Mucosa of rectum (tissue), 2 donors: ENCODE data around the gene EGR2.

ENCODE experiments used
- H3K27ac ChIP-seq, 2 donors: one replicate each; pipeline ENCODE4 v1.7.0; 2013; ENCODE audit warnings: inconsistent platforms in 2 of 2, low read depth in 2 of 2, low read length in 2 of 2
- H3K27me3 ChIP-seq, 2 donors: one replicate each; pipeline ENCODE4 v1.7.0; 2013; ENCODE audit warnings: low read length in 2 of 2; ENCODE audit not compliant: control insufficient read depth in 2 of 2, insufficient read depth in 2 of 2
- H3K36me3 ChIP-seq, 2 donors: one replicate each; pipeline ENCODE4 v1.7.0; 2013; ENCODE audit warnings: low read length in 2 of 2; ENCODE audit not compliant: control insufficient read depth in 2 of 2, insufficient read depth in 2 of 2
- H3K4me1 ChIP-seq, 2 donors: one replicate each; pipeline ENCODE4 v1.7.0; 2013; ENCODE audit warnings: low read length in 2 of 2, mild to moderate bottlenecking in 1 of 2; ENCODE audit not compliant: control insufficient read depth in 2 of 2, insufficient read depth in 2 of 2
- H3K4me3 ChIP-seq, 2 donors: one replicate each; pipeline ENCODE4 v1.7.0; 2013; ENCODE audit warnings: low read length in 2 of 2
- H3K9ac ChIP-seq, 2 donors: one replicate each; pipeline ENCODE4 v1.7.0; 2013; ENCODE audit warnings: low read length in 2 of 2, low read depth in 1 of 2, mild to moderate bottlenecking in 1 of 2
- H3K9me3 ChIP-seq, 2 donors: one replicate each; pipeline ENCODE4 v1.7.0; 2013; ENCODE audit warnings: low read length in 2 of 2; ENCODE audit not compliant: control insufficient read depth in 2 of 2
- donor health status: healthy.
- donor health status: Normal muscosa, but diverticular disease.

Gene EGR2

DNA sequence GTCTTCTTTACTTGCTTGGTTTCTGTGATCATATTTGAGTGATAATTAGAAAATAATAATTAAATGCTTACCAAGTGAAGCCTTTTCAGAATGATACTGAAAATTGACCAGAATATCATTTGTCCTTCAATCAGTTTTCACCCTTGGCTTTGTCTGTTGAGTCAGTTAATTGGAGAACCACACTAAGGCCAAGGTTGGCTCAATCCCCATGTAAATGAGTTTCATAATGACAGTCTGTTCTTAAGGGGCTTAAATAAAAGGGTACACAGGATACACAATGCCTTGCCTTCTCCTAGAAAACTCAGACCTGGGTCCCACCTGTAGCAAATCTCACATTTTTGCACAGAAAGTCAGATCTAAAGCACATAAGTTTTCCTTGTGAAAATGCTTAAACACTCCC lies 31.3 kb upstream of the EGR2 start:
- Histone ChIP-seq H3K9ac (no peak overlapping the region), H3K4me1 (no peaks in the 10 kb centered on the region), H3K36me3 (no peaks in the 10 kb centered on the region), H3K4me3 (no peak overlapping the region), H3K9me3 (peaks cover 0 to 6% of the 10 kb centered on the region in 2 donors), H3K27ac (no peak overlapping the region), H3K27me3 (no peaks in the 10 kb centered on the region)

GRCh38 chr10:62844280-62845011 lies 28.3 kb upstream of the EGR2 start:
- Histone ChIP-seq H3K4me3 (no peak overlapping the region), H3K9ac (no peak overlapping the region), H3K36me3 (no peaks in the 10 kb centered on the region), H3K27me3 (no peaks in the 10 kb centered on the region), H3K4me1 (no peaks in the 10 kb centered on the region), H3K27ac (no peak overlapping the region), H3K9me3 (peaks cover 0 to 6% of the 10 kb centered on the region in 2 donors)

DNA sequence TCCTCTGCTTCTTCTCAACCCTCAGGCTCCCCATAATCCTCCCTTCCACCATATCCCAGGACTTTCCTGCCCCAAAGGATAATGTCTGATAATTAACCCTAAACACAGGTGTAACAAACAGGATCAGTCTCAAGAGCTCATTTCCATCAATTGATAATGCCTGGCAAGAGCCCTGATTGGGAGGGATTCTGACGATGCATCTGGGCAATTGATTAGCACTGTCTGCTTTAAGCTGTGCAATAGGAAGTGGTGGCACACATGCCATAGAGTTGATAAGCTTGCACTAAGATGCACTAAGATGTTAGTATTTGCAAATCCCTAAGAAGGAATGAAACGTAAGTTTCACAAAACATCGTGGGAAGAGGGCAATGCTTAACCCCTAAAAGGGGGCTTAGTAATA lies 27.4 kb upstream of the EGR2 start:
- Histone ChIP-seq H3K4me3 (no peak overlapping the region), H3K36me3 (no peaks in the 10 kb centered on the region)

GRCh38 chr10:62842983-62843382 lies 26.8 kb upstream of the EGR2 start:
- no peak overlapping the region for H3K27ac ChIP-seq

More for the DNA sequence above, 27.4 kb upstream of the EGR2 start:
- no peaks in the 10 kb centered on the region for H3K27me3 ChIP-seq
- H3K9ac ChIP-seq, result no peak overlapping the region
- no peak overlapping the region for H3K27ac ChIP-seq
- H3K4me1 ChIP-seq, result no peaks in the 10 kb centered on the region
- H3K9me3 ChIP-seq, result peaks cover 0 to 6% of the 10 kb centered on the region in 2 donors

GRCh38 chr10:62839590-62839989 lies 23.4 kb upstream of the EGR2 start:
- no peaks in the 10 kb centered on the region for H3K36me3 ChIP-seq
- no peaks in the 10 kb centered on the region for H3K4me1 ChIP-seq
- H3K27me3 ChIP-seq, result no peaks in the 10 kb centered on the region
- no peak overlapping the region for H3K4me3 ChIP-seq
- H3K27ac ChIP-seq, result no peak overlapping the region
- H3K9ac ChIP-seq, result no peak overlapping the region
- no peaks in the 10 kb centered on the region for H3K9me3 ChIP-seq

More at GRCh38 chr10:62842983-62843382, 26.8 kb upstream of the EGR2 start:
- Histone ChIP-seq H3K4me1 (no peaks in the 10 kb centered on the region), H3K36me3 (no peaks in the 10 kb centered on the region), H3K4me3 (no peak overlapping the region), H3K9me3 (peaks cover 0 to 5% of the 10 kb centered on the region in 2 donors), H3K9ac (no peak overlapping the region), H3K27me3 (no peaks in the 10 kb centered on the region)

DNA sequence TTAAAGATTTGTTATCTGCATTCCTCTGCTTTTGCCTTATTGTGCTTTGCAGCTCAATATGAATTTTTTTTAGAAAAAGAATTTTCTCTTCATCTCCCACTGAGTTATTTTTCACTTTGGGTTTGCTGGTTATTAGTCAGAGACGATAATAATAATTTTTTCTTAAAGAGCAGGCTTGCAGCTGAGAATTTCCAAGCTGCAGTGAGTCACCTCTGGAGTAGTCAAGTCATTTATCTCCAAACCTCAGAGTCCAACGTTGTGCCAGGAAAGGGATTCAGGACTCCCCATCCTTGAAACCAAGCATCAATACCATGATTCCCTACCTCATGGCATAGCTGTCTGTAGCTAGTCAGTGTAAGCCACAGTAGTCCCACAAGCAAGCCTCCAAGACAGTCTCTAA lies 15.2 kb upstream of the EGR2 start:
- no peaks in the 10 kb centered on the region for H3K9me3 ChIP-seq
- no peak overlapping the region for H3K27ac ChIP-seq
- H3K4me3 ChIP-seq, result no peak overlapping the region
- no peaks in the 10 kb centered on the region for H3K27me3 ChIP-seq
- H3K9ac ChIP-seq, result no peak overlapping the region
- no peaks in the 10 kb centered on the region for H3K4me1 ChIP-seq
- H3K36me3 ChIP-seq, result no peaks in the 10 kb centered on the region

GRCh38 chr10:62830679-62831078 lies 14.5 kb upstream of the EGR2 start:
- Histone ChIP-seq H3K9ac (no peak overlapping the region), H3K36me3 (no peaks in the 10 kb centered on the region), H3K4me3 (no peak overlapping the region), H3K9me3 (no peaks in the 10 kb centered on the region), H3K27me3 (no peaks in the 10 kb centered on the region), H3K4me1 (no peaks in the 10 kb centered on the region), H3K27ac (no peak overlapping the region)

GRCh38 chr10:62829622-62830021 lies 13.5 kb upstream of the EGR2 start:
- H3K4me1 ChIP-seq, result no peaks in the 10 kb centered on the region
- no peak overlapping the region for H3K4me3 ChIP-seq
- H3K27me3 ChIP-seq, result no peaks in the 10 kb centered on the region
- no peak overlapping the region for H3K27ac ChIP-seq
- H3K9ac ChIP-seq, result no peak overlapping the region
- H3K36me3 ChIP-seq, result no peaks in the 10 kb centered on the region
- H3K9me3 ChIP-seq, result no peaks in the 10 kb centered on the region

DNA sequence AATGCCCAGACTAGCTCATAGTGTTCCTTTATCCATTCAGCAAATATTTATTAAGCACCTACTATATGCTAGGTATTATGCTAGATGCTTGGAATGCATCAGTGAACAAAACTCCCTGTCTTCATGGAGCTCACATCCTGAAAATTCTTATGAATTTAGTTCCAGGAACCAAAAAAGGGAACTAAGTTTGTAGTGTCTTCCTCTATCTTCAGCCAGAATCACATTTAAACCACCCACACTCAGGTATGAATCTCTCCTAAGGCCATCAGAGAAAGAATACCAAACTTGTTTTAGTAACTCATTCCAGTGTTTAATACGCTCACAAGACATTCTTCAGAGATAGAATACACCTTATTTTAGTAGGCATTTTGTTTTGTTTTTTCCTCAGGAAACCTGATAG lies 10.1 kb upstream of the EGR2 start:
- H3K4me1 ChIP-seq, result no peaks in the 10 kb centered on the region
- H3K27me3 ChIP-seq, result peaks cover 0 to 3% of the 10 kb centered on the region in 2 donors
- no peaks in the 10 kb centered on the region for H3K9me3 ChIP-seq
- H3K9ac ChIP-seq, result no peak overlapping the region
- H3K27ac ChIP-seq, result no peak overlapping the region
- H3K4me3 ChIP-seq, result no peak overlapping the region
- no peaks in the 10 kb centered on the region for H3K36me3 ChIP-seq

- Histone ChIP-seq H3K36me3 (no peaks in the 10 kb centered on the region), H3K9me3 (no peaks in the 10 kb centered on the region), H3K4me3 (no peak overlapping the region), H3K4me1 (peaks cover 11 to 21% of the 10 kb centered on the region in 2 donors), H3K9ac (no peak overlapping the region), H3K27ac (no peak overlapping the region), H3K27me3 (peaks cover 10 to 25% of the 10 kb centered on the region in 2 donors)
Measured at GRCh38 chr10:62820586-62820985, 4.4 kb upstream of the EGR2 start.
